HG02885 (cell line): ENCODE data around the gene PPFIBP2.

Source experiments
- ATAC-seq: cut with Tn5 transposase; IDR thresholded peaks from one replicate; pipeline ENCODE4 v1.9.1; 2021; ENCODE audit warnings: mild to moderate bottlenecking; ENCODE audit not compliant: unreplicated experiment, poor library complexity

The PPFIBP2 gene

GRCh38 chr11:7593481-7593880 is 79.7 kb downstream of the PPFIBP2 start:
- no peak for ATAC-seq

DNA sequence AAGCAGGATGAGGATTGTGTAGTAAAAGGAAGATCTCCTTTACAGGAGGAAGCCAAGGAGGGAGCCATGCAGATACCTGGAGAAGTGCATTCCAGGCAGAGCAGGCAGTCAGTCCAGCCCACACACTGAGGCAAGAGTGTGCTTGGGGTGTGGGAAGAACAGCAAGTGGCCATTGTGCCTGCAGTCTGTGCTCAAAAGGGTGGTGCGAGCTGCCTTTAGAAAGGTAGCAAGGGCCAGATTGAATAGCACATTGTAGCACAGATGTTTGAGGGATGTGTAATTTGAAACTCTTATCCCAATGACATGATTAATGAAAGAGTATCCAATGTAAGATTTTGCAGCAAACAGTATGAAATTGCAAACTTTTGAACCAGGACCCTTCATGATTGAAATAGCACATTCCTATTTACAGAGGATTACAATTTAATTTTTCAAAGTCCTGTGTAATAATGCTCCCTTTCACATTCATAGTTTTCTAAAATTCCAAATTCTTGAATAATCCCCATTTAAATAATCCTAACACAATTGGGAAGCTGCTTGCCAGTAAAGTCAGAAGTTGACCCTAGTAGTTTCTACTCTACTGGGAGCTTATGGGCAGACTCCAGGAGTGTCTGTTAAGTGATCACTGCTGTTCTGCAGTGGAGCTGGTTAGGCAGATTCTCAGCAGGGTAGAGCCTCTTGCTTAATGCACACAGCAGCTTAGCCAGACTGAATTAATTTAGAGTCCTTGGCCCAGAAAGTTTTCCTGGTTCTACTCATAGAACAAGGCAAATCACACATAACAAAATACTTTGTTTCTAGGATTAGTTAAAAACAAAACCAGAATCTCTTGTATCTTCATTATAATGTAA is 81.4 kb downstream of the PPFIBP2 start:
- ATAC-seq, result no peak

- ATAC-seq, result no peak
Observed at GRCh38 chr11:7595951-7596350, 82.2 kb downstream of the PPFIBP2 start.

DNA sequence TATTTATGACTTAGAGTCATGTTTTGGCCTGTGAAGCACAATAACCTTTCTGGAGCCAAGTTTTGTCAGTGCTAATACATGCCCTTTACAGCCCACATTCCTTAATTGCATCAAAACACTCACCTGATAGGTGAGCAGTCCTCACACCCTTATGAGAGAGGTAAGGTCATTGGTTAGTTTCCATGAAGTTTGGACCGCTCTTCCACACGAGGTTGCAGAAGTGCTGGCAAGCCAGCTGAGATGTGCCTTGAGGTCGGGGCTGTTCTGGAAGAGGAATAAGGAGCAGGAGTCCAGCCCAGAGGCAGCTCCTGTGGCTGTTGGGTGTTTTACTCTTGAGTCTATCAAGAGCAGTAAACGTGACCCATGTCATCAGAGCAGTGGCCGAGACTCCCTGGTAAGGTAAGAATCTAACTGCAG is 83.2 kb downstream of the PPFIBP2 start:
- ATAC-seq, result no peak

GRCh38 chr11:7597620-7598019 is 83.8 kb downstream of the PPFIBP2 start:
- ATAC-seq, result no peak

DNA sequence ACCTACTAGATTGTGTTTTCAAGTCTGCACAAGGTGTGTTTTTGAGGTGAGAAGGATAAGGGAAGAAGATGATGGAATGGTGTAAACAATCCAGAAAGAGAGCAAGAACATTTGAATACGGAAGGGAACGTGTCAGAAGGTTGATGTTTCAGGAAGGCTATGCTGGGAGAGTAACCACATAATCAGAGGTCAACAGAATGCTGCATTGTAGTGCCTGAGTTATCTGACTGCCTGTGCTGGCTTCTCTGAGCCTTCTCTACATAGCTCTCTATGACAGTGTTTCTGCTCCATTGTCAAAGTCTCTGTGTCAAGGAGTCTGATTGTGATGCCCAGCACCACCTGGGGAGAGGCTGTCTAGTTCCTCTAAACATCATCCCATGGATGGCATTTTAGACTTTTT is 85.4 kb downstream of the PPFIBP2 start:
- no peak for ATAC-seq

DNA sequence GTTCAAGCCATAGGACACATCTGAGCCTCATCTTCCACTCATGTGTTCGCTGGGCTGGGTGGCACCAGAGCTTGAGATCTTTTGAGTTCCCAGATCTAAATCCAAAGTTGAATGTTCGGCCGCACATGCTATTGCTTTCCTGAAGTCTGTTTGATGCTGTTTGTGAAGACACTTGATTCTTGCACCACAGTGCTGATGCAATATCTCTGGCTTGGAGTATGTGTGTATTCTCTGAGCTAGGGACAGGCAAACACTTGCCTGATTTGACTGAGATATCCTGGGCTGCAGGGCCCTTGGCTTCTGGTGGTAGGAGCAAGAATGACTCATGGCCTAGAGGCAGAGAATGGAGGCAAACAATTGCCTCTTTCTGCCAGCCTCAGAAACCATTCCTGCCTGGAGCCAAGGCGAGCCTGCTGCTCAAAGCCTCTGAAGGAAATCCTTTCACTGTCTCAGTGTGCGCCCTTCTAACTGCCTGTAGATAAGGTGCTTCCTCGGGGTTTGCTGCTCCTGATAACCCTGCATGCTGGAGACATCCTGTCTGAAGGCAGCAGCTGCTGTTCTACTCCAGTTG is 86.5 kb downstream of the PPFIBP2 start:
- ATAC-seq, result no peak

DNA sequence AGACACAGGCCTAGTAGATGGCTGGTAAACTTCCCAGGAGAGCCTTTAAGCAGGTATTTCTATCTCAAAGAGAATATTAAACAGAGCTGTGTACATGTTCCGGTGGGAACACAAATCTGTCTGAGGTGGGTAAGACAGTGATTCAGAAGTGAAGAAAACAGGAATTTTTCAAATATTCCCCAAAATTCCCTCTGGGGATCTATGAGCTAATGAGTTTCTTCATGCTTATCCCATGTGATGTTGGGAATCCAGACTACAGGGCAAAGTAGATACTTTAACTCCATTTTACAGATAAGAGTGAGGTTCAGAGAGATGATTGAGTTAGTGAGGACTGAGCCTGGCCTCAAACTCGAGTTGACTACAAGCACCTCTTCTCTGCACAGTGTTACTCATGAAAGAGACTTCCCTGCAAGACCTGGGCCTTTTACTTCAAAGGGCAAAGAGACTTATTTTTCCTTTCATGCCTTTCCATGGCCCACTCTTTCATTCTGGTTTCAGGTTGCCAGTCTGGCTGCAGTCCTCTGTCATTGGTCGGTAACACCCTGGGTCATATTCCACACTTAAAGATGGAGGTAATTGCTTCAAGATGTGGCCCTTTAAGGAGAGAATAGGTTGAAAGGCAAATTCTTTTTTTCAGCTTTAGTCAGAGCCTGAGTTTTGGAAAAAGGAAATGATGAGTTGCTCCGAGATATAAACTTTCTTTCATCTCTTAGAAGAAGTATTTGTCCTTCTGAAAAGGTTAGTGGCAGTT is 89.4 kb downstream of the PPFIBP2 start:
- ATAC-seq, result no peak

DNA sequence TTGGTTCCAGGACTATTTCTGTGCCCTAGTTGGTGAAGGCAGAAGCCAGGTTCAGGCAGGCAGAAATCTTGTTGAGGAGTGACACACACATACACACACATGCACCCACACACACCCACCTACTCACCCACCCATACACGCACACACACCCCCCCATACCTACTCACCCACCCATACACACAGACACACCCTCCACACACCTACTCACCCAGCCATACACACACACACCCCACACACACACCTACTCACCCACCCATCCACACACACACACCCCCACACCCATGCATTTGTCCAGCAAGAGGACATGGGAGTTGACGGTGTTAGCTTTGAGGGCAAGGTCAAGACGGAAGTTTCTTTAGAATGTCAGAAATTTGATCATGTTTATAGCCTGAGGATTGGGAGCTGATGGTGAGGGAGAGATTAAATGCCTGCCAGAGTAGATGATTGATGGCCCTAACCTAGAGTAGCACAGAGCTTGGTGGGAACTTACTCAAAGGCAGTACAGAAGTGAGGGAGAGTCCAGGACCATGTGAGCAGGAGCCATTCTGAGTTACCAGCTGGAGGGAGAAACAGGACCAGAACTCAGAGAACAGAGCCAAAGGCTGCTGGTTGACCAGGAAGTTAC is 90.6 kb downstream of the PPFIBP2 start:
- ATAC-seq, result no peak

- no peak for ATAC-seq
Observed at GRCh38 chr11:7605186-7605943, 91.6 kb downstream of the PPFIBP2 start.

DNA sequence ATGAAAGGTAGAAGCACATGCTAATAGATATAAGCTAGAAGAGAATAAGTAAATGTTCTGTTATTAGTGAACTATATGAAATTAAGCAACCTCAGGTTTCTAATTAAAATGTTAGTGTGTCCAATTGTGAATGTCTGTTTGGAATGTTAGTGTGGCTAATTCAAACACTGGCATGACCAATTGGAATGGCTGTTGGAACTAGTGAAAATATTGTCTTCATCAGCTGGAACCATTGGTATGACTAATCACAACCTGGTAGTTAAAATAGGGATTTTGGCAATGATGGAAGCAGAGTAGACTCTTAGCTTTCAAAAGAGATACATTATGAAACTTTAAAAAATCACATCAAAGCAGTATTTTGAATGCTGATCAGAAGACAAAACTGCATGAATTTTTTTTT is 92.7 kb downstream of the PPFIBP2 start:
- no peak for ATAC-seq

DNA sequence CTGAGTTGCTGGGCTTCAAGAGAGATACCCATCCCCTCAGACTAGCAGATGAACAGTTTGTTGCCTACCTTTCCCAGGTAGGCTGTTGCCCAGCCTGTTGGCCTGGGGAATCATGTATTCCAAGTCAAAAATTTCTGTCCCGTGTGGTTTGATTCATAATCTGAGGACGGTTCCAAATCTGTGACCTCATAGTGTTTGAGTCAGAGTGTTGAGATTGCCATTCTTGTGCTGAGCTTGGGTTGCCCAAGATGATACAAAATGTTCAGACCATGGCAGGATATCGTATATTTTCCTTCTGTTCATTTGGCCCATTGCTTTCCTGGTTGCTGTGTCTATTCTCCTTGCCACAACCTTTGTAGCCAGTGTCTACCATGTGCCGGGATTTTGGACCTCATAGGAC is 95.2 kb downstream of the PPFIBP2 start:
- ATAC-seq, result no peak

GRCh38 chr11:7609521-7609920 is 95.7 kb downstream of the PPFIBP2 start:
- ATAC-seq, result no peak

- ATAC-seq, result no peak
Observed at GRCh38 chr11:7610393-7610792, 96.6 kb downstream of the PPFIBP2 start.

- no peak for ATAC-seq
Observed at GRCh38 chr11:7611411-7611810, 97.6 kb downstream of the PPFIBP2 start.

GRCh38 chr11:7612056-7612660 is 98.4 kb downstream of the PPFIBP2 start:
- no peak for ATAC-seq

GRCh38 chr11:7612661-7613393 is 99.0 kb downstream of the PPFIBP2 start:
- no peak for ATAC-seq

GRCh38 chr11:7613394-7613720 is 99.6 kb downstream of the PPFIBP2 start:
- ATAC-seq, result no peak

DNA sequence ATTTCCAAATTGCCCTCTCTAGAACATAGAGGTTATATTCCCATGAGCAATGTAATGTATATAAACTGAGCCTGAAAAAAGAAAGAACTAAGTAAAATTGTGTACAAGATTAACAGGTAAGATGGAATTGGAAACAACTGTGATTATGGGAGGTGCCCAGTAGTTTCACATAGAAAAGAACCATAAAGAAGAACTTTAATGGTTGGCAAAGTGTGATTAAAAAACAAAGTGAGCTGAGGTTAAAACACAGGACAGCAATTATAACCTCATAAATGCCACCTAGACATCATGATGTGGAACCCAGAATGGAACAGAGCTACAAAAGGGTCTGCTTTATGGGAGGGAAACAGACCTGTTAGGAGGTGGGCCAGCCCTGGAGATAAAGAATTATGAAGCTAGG is 100.9 kb downstream of the PPFIBP2 start:
- ATAC-seq, result no peak
